GM18505 (cell line): Measurements from ENCODE around the gene CD2.

Experiments
- ATAC-seq: cut with Tn5 transposase; IDR thresholded peaks from one replicate; pipeline ENCODE4 v1.9.1; 2021; ENCODE audit not compliant: unreplicated experiment
- POLR2A ChIP-seq: IDR thresholded peaks from 4 replicates; pipeline ENCODE4 v1.6.1; 2011; ENCODE audit warnings: borderline replicate concordance; ENCODE audit not compliant: insufficient read depth, insufficient read length; ENCODE audit errors: extremely low read depth

CD2 gene

GRCh38 chr1:116754198-116754977 lies at the start of gene CD2:
TSS of gene CD2 (plus strand) at chr1:116754430. CDS start at chr1:116754493, 63 bp downstream.
- no peak for TF ChIP-seq POLR2A
- no peak for ATAC-seq

GRCh38 chr1:116706123-116706522 lies 48.1 kb upstream of the CD2 start:
- ATAC-seq: no peak
- TF ChIP-seq POLR2A: no peak

- no peak for TF ChIP-seq POLR2A
- no peak for ATAC-seq
These were observed 47.4 kb upstream of the CD2 start for GRCh38 chr1:116706841-116707240.

- no peak for ATAC-seq
- TF ChIP-seq POLR2A: no peak
These were observed 45.9 kb upstream of the CD2 start for GRCh38 chr1:116708255-116708900.

GRCh38 chr1:116709666-116710167 lies 44.5 kb upstream of the CD2 start:
- no peak for TF ChIP-seq POLR2A
- ATAC-seq: no peak

GRCh38 chr1:116710420-116711262 lies 43.6 kb upstream of the CD2 start:
- no peak for ATAC-seq

GRCh38 chr1:116711263-116711840 lies 42.9 kb upstream of the CD2 start:
- no peak for ATAC-seq
- no peak for TF ChIP-seq POLR2A

More at GRCh38 chr1:116710420-116711262, 43.6 kb upstream of the CD2 start:
- no peak for TF ChIP-seq POLR2A

GRCh38 chr1:116712510-116712909 lies 41.7 kb upstream of the CD2 start:
- no peak for ATAC-seq
- no peak for TF ChIP-seq POLR2A

GRCh38 chr1:116713474-116713873 lies 40.8 kb upstream of the CD2 start:
- TF ChIP-seq POLR2A: no peak
- ATAC-seq: no peak

- TF ChIP-seq POLR2A: no peak
- no peak for ATAC-seq
These were observed 37.8 kb upstream of the CD2 start for GRCh38 chr1:116716391-116716790.

GRCh38 chr1:116717318-116717717 lies 36.9 kb upstream of the CD2 start:
- TF ChIP-seq POLR2A: no peak
- ATAC-seq: no peak

GRCh38 chr1:116720364-116721038 lies 33.7 kb upstream of the CD2 start:
- ATAC-seq: no peak
- TF ChIP-seq POLR2A: no peak
